Neuron (in vitro differentiated cells): ENCODE data around the gene NDUFA11.

Source experiments
- H2AFZ ChIP-seq: one replicate; pipeline ENCODE4 v1.6.1; 2013; ENCODE audit warnings: low read depth, mild to moderate bottlenecking, inconsistent platforms, low read length, moderate library complexity
- H3K27me3 ChIP-seq: one replicate; pipeline ENCODE4 v1.6.1; 2013; ENCODE audit warnings: low read length; ENCODE audit not compliant: insufficient read depth
- H3K36me3 ChIP-seq: one replicate; pipeline ENCODE4 v1.6.1; 2013; ENCODE audit warnings: low read length; ENCODE audit not compliant: insufficient read depth
- H3K4me1 ChIP-seq: one replicate; pipeline ENCODE4 v1.6.1; 2013; ENCODE audit warnings: low read length; ENCODE audit not compliant: insufficient read depth
- H3K4me3 ChIP-seq: 2 replicates; pipeline ENCODE4 v1.5.1; 2013; ENCODE audit warnings: mild to moderate bottlenecking, low read length, moderate library complexity
- H3K9me3 ChIP-seq: one replicate; pipeline ENCODE4 v1.6.1; 2013; ENCODE audit warnings: low read length

Gene NDUFA11

GRCh38 chr19:5896365-5897076 is 7.1 kb downstream of the NDUFA11 start:
- H3K4me1 ChIP-seq, result peaks cover 4% of the 10 kb centered on the region
- no peak overlapping the region for H2AFZ ChIP-seq
- H3K4me3 ChIP-seq, result no peak overlapping the region
- no peaks in the 10 kb centered on the region for H3K27me3 ChIP-seq
- peaks cover 16% of the 10 kb centered on the region for H3K36me3 ChIP-seq
- no peaks in the 10 kb centered on the region for H3K9me3 ChIP-seq

- Histone ChIP-seq H3K4me1 (peaks cover 4% of the 10 kb centered on the region), H3K9me3 (no peaks in the 10 kb centered on the region), H3K36me3 (peaks cover 14% of the 10 kb centered on the region), H2AFZ (no peak overlapping the region), H3K27me3 (no peaks in the 10 kb centered on the region), H3K4me3 (no peak overlapping the region)
Observed at GRCh38 chr19:5895890-5896289, 7.7 kb downstream of the NDUFA11 start.

- no peak overlapping the region for H2AFZ ChIP-seq
- peaks cover 14% of the 10 kb centered on the region for H3K36me3 ChIP-seq
- peaks cover 4% of the 10 kb centered on the region for H3K4me1 ChIP-seq
Observed at GRCh38 chr19:5895409-5895808, 8.2 kb downstream of the NDUFA11 start.

GRCh38 chr19:5894704-5895349 is 8.8 kb downstream of the NDUFA11 start:
- Histone ChIP-seq H3K4me1 (peaks cover 4% of the 10 kb centered on the region), H3K4me3 (no peak overlapping the region), H3K27me3 (no peaks in the 10 kb centered on the region), H2AFZ (no peak overlapping the region), H3K36me3 (peaks cover 14% of the 10 kb centered on the region), H3K9me3 (no peaks in the 10 kb centered on the region)

More at GRCh38 chr19:5895409-5895808, 8.2 kb downstream of the NDUFA11 start:
- H3K9me3 ChIP-seq, result no peaks in the 10 kb centered on the region
- H3K4me3 ChIP-seq, result no peak overlapping the region
- H3K27me3 ChIP-seq, result no peaks in the 10 kb centered on the region

- Histone ChIP-seq H3K4me3 (no peak overlapping the region), H3K9me3 (no peaks in the 10 kb centered on the region), H2AFZ (no peak overlapping the region), H3K4me1 (peaks cover 4% of the 10 kb centered on the region), H3K36me3 (peaks cover 14% of the 10 kb centered on the region), H3K27me3 (no peaks in the 10 kb centered on the region)
Observed at GRCh38 chr19:5893907-5894703, 9.5 kb downstream of the NDUFA11 start.

GRCh38 chr19:5893296-5893903 is 10.2 kb downstream of the NDUFA11 start:
- Histone ChIP-seq H3K4me1 (peaks cover 4% of the 10 kb centered on the region), H3K36me3 (peaks cover 14% of the 10 kb centered on the region)

GRCh38 chr19:5892772-5893275 is 10.8 kb downstream of the NDUFA11 start:
- no peaks in the 10 kb centered on the region for H3K27me3 ChIP-seq
- peaks cover 14% of the 10 kb centered on the region for H3K36me3 ChIP-seq
- H3K4me1 ChIP-seq, result peaks cover 4% of the 10 kb centered on the region
- H2AFZ ChIP-seq, result no peak overlapping the region
- no peak overlapping the region for H3K4me3 ChIP-seq
- no peaks in the 10 kb centered on the region for H3K9me3 ChIP-seq

More at GRCh38 chr19:5893296-5893903, 10.2 kb downstream of the NDUFA11 start:
- H3K9me3 ChIP-seq, result no peaks in the 10 kb centered on the region
- H3K4me3 ChIP-seq, result no peak overlapping the region
- no peak overlapping the region for H2AFZ ChIP-seq
- H3K27me3 ChIP-seq, result no peaks in the 10 kb centered on the region

- peaks cover 14% of the 10 kb centered on the region for H3K36me3 ChIP-seq
- H3K9me3 ChIP-seq, result no peaks in the 10 kb centered on the region
- no peak overlapping the region for H2AFZ ChIP-seq
- no peaks in the 10 kb centered on the region for H3K27me3 ChIP-seq
- no peak overlapping the region for H3K4me3 ChIP-seq
- H3K4me1 ChIP-seq, result peaks cover 4% of the 10 kb centered on the region
Observed at GRCh38 chr19:5891938-5892771, 11.4 kb downstream of the NDUFA11 start.

GRCh38 chr19:5891572-5891937 is 12.0 kb downstream of the NDUFA11 start:
- Histone ChIP-seq H2AFZ (no peak overlapping the region), H3K27me3 (no peaks in the 10 kb centered on the region), H3K4me1 (peaks cover 4% of the 10 kb centered on the region), H3K9me3 (no peaks in the 10 kb centered on the region), H3K36me3 (peaks cover 14% of the 10 kb centered on the region), H3K4me3 (no peak overlapping the region)

- Histone ChIP-seq H3K4me1 (peaks cover 4% of the 10 kb centered on the region), H3K9me3 (no peaks in the 10 kb centered on the region), H3K27me3 (no peaks in the 10 kb centered on the region), H3K4me3 (no peak overlapping the region), H3K36me3 (peaks cover 4% of the 10 kb centered on the region), H2AFZ (no peak overlapping the region)
Observed at GRCh38 chr19:5890099-5890498, 13.5 kb downstream of the NDUFA11 start.

GRCh38 chr19:5889288-5889971 is 14.2 kb downstream of the NDUFA11 start:
- Histone ChIP-seq H2AFZ (no peak overlapping the region), H3K9me3 (no peaks in the 10 kb centered on the region), H3K36me3 (no peaks in the 10 kb centered on the region), H3K4me1 (peaks cover 4% of the 10 kb centered on the region), H3K27me3 (no peaks in the 10 kb centered on the region), H3K4me3 (no peak overlapping the region)
